NK-92 (cell line): ENCODE results near the gene APOBEC3B.
"Not testable (repeated sequence)": the region's sequence is repeated elsewhere in the genome, so short reads cannot be mapped to it uniquely, and the experiment has no call there.

Source experiments
- DNase-seq: peaks from one replicate; lab custom pipeline; 2025; ENCODE audit not compliant: unreplicated experiment; lab: John Stamatoyannopoulos, UW

The APOBEC3B gene

GRCh38 chr22:38981992-38982927 is at the start of gene APOBEC3B:
Gene APOBEC3B, plus strand, starts transcription at chr22:38982347. Its CDS starts 107 bp downstream, at chr22:38982454.
- DNase-seq, result no peak

DNA sequence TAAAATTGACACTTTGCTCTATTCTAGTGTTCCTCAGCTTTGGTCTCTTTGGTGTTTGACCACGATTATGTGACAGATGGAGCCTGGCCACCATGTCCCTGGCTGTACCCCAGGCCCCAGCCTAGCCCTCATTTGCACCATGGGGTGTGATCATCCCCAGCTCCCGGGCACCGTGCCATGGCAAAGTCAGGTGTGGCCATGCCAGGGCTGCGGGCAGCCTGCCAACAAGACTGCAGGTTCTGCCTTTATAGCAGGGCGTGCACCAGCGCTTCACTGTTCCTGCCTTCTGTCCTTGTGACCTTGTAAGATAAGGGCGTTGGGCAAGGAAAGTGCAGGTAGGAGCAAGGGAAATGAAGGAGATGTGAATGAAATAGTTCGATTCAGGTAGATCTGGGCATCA is 47.1 kb upstream of the APOBEC3B start:
- DNase-seq, result no peak

GRCh38 chr22:38935616-38936015 is 46.5 kb upstream of the APOBEC3B start:
- no peak for DNase-seq

- no peak for DNase-seq
These were observed 45.6 kb upstream of the APOBEC3B start for GRCh38 chr22:38936562-38936961.

DNA sequence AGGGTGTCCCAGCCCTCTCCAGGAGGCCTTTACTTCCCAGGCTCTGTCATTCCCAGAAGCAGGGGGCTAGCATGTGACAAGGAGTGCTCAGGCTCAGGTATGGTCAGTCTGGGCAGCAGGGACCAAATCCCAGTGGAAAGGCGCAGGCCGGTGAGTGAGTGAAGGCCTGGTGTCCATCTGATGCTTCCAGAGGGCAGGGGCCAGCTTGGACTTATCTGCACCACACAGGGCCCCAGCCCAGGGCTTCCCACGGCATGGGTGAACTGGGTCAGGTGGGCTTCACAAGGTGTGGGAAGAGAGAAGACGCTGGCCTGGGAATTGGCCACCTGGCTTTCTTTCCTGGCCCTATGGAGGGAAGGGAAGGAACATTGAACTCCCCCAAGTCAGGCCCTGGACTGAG is 45.1 kb upstream of the APOBEC3B start:
- no peak for DNase-seq

GRCh38 chr22:38937541-38937940 is 44.6 kb upstream of the APOBEC3B start:
- no peak for DNase-seq

- DNase-seq, result no peak
These were observed 43.9 kb upstream of the APOBEC3B start for GRCh38 chr22:38938221-38938620.

DNA sequence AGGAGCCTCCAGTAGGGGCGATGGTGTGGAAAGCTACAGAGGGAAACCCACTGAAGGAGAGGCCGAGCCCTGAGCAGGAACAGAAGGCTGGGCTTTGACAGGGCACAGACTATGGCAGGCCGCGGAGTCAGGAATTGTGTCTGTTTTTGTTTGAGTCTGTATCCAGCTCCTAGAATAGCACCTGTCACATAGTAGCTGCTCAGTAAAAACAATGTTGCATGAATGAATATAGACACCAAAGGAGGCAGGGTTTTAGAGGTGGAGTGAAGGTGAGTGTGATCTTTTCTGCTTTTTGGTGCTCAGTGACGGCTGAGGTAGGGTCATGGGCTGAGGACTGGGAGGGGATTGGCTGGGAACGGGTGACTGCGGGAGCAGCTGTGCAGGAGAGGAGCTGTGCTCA is 43.2 kb upstream of the APOBEC3B start:
- DNase-seq, result no peak

DNA sequence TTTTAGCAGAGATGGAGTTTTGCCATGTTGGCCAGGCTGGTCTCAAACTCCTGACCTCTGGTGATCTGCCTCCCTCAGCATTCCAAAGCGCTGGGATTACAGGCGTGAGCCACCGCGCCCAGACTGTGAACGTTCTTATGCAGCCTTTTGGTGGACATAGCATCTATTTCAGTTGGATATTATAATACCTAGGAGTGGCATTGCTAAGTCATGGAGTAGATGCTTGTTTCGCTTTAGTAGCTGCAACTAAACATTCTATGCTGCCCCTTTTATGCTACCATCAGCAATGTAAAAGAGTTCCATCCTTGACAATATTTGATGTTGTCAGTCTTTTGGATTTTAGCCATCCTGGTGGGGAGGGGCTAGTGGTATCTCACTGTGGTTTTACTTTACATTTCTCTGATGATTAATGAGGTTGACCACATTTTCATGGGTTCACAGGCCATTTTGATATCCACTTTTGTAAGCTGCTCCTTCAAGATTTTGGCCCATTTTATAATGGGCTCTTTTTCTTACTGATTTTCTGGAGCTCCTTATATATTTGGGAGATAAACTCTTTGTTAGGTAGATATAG is 41.2 kb upstream of the APOBEC3B start:
- DNase-seq, result no peak

DNA sequence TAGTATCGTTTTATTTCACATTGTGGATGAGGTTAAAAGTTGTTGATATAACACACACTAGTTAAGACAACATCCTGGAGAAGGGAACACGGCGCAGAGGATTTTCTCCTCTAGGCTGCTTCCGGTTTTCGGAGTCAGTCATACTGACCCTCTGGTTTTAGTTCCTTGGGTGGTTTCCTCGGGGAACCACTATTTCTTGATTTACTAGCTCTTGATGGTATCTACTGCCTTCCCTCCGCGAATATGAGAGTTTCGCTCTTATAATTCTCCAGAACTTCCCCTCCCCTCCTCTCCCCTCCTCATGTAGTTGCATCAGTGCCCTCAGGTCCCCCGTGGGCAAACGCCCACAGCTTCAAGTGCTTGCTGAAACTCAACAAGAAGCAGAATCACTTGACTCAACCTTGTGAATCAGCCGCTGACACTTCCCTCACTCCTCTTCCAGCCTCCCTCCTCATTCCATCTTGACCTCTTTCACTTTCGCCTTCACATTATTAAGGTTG is 40.6 kb upstream of the APOBEC3B start:
- DNase-seq, result no peak

GRCh38 chr22:38942702-38943101 is 39.4 kb upstream of the APOBEC3B start:
- no peak for DNase-seq

- no peak for DNase-seq
These were observed 38.9 kb upstream of the APOBEC3B start for GRCh38 chr22:38943201-38943600.

DNA sequence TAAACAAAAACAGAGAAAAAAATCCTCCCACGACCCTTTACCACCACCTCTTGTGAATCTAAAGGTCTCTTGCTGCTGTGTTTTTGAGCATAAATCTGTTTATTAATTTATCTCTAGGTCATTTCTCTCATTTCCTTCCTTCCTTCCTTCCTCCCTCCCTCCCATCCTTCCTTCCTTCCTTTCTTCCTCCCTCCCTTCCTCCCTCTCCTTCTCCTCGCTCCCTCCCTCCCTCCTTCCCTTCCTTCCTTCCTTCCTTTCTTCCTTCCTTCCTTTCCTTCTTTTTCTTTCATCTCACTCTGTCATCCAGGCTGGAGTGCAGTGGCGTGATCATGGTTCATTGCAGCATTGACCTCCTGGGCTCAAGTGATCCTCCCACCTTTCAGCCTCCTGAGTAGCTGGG is 38.3 kb upstream of the APOBEC3B start:
- no peak for DNase-seq

- no peak for DNase-seq
These were observed 37.5 kb upstream of the APOBEC3B start for GRCh38 chr22:38944653-38945052.

- not testable (repeated sequence) for DNase-seq
These were observed 36.3 kb upstream of the APOBEC3B start for GRCh38 chr22:38945706-38946338.

DNA sequence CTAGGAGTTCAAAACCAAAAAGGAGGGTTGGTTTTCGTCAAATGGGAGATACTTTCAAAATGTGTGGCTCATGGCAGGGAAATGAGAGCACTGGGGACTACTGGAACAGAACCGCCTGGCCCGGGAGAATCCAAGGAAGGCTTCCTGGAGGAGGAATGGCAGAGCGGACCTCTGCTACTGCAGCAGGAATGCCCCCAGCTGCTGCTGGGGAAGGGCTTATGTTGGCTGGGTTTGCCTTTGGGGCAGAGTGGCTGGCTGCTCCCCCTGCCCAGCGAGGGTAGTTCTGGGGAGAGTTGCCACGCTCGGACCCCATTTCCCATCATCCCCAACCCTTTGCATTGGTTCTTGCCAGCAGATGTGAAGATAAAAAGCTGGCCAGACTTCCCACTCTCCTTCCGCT is 35.4 kb upstream of the APOBEC3B start:
- no peak for DNase-seq

GRCh38 chr22:38947321-38948140 is 34.6 kb upstream of the APOBEC3B start:
- DNase-seq, result no peak

- no peak for DNase-seq
These were observed 33.8 kb upstream of the APOBEC3B start for GRCh38 chr22:38948181-38948940.

DNA sequence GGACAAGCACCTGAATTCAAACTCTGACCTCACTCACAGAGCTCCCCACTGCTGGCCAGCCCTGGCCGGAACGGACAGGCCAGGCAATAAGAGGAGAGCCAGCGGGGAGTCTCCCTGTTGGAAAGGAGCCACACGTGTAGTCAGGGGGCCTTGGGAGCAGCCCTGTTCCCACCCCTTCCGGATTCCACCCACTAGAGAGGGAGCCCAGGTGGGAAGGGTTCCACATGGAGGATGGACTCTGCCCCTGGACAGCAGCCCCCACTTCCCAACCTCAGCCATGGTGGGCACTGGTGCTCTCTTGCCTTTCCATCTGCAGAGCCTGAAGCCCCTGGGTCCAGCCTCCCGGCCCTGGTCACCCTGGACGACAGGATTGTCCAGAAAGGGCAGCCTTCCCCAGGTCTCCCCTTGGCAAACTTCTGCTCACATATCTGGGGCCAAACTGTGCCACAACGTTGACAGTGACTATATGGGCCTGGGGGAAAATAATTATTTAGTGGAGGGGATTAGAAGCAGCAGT is 32.2 kb upstream of the APOBEC3B start:
- DNase-seq, result no peak
